Neural progenitor cell (in vitro differentiated cells): ENCODE measurements around the gene CRYBB1. TPM values are rescaled to one million over a fixed set of nuclear protein-coding genes. Genes with fewer than 3 reads are reported as not detected.

Experiments used
- DNase-seq: peaks from one replicate; pipeline ENCODE4 v3.0.0-alpha.2; 2016; ENCODE audit warnings: low spot score
- H2AFZ ChIP-seq: fragments of 200-600 bp; sonication (generic); replicated peaks from 2 replicates; pipeline ENCODE4 v1.6.1; 2016; ENCODE audit warnings: antibody characterized with exemption
- H3F3A ChIP-seq: fragments of 200-600 bp; sonication (generic); 2 replicates; pipeline ENCODE4 v1.6.1; 2016; ENCODE audit warnings: antibody characterized with exemption, low read depth
- H3K27ac ChIP-seq: fragments of 200-600 bp; sonication (generic); 2 replicates; pipeline ENCODE4 v1.5.1; 2016; ENCODE audit warnings: mild to moderate bottlenecking
- H3K27me3 ChIP-seq: fragments of 200-600 bp; sonication (generic); 2 replicates; pipeline ENCODE4 v1.6.1; 2016; ENCODE audit warnings: mild to moderate bottlenecking, moderate library complexity
- H3K36me3 ChIP-seq: fragments of 200-600 bp; sonication (generic); 2 replicates; pipeline ENCODE4 v1.5.1; 2016
- H3K4me1 ChIP-seq: fragments of 200-600 bp; sonication (generic); 2 replicates; pipeline ENCODE4 v1.6.1; 2016; ENCODE audit warnings: mixed run types
- H3K4me2 ChIP-seq: fragments of 200-600 bp; sonication (generic); 2 replicates; pipeline ENCODE4 v1.6.1; 2016
- H3K4me3 ChIP-seq: fragments of 200-600 bp; sonication (generic); 2 replicates; pipeline ENCODE4 v1.5.1; 2016
- H3K79me2 ChIP-seq: fragments of 200-600 bp; sonication (generic); 2 replicates; pipeline ENCODE4 v1.6.1; 2016; ENCODE audit warnings: low read depth
- H3K9ac ChIP-seq: fragments of 200-600 bp; sonication (generic); 2 replicates; pipeline ENCODE4 v1.6.1; 2016
- H3K9me3 ChIP-seq: fragments of 200-600 bp; sonication (generic); 2 replicates; pipeline ENCODE4 v1.5.1; 2016; ENCODE audit warnings: low read depth
- H4K20me1 ChIP-seq: fragments of 200-600 bp; sonication (generic); 2 replicates; pipeline ENCODE4 v1.6.1; 2016; ENCODE audit warnings: low read depth
- H3K27ac Mint-ChIP-seq: 3 replicates; pipeline ENCODE4 v1.8.0; 2021; ENCODE audit warnings: mixed read lengths
- H3K27me3 Mint-ChIP-seq: 2 replicates; pipeline ENCODE4 v1.8.0; 2022; ENCODE audit warnings: low read depth, mild to moderate bottlenecking, inconsistent platforms, moderate library complexity, mixed read lengths; ENCODE audit not compliant: insufficient read depth
- H3K36me3 Mint-ChIP-seq: 3 replicates; pipeline ENCODE4 v1.8.0; 2021; ENCODE audit warnings: mixed read lengths
- H3K4me1 Mint-ChIP-seq: 3 replicates; pipeline ENCODE4 v1.8.0; 2021; ENCODE audit warnings: mixed read lengths
- H3K4me3 Mint-ChIP-seq: 3 replicates; pipeline ENCODE4 v1.8.0; 2021; ENCODE audit warnings: mild to moderate bottlenecking, moderate library complexity, mixed read lengths
- H3K9me3 Mint-ChIP-seq: 3 replicates; pipeline ENCODE4 v1.8.0; 2020; ENCODE audit warnings: mixed read lengths
- EZH2 ChIP-seq: fragments of 200-600 bp; sonication (generic); IDR thresholded peaks from 2 replicates; pipeline ENCODE4 v1.6.1; 2017; ENCODE audit warnings: antibody characterized with exemption, mild to moderate bottlenecking, moderate library complexity
- EZH2phosphoT487 ChIP-seq: fragments of 200-600 bp; sonication (generic); IDR thresholded peaks from 2 replicates; pipeline ENCODE4 v1.6.1; 2017; ENCODE audit warnings: antibody characterized with exemption
- total RNA-seq: library from RNA; depleted of rRNA; stranded (reverse); fragments of >200 nt; gene quantifications from 2 replicates; pipeline ENCODE4 v1.2.3, GENCODE V29; 2015; ENCODE audit warnings: low replicate concordance
- TF ChIP-seq, protein P1 (sequence below): fragments of 200-600 bp; sonication (generic); IDR thresholded peaks from 2 replicates; pipeline ENCODE4 v1.5.1; 2017; ENCODE audit warnings: antibody characterized with exemption, mild to moderate bottlenecking

CRYBB1 gene
- total RNA-seq = 0.53 TPM in 1 of 2 replicates, not detected in the other

DNA sequence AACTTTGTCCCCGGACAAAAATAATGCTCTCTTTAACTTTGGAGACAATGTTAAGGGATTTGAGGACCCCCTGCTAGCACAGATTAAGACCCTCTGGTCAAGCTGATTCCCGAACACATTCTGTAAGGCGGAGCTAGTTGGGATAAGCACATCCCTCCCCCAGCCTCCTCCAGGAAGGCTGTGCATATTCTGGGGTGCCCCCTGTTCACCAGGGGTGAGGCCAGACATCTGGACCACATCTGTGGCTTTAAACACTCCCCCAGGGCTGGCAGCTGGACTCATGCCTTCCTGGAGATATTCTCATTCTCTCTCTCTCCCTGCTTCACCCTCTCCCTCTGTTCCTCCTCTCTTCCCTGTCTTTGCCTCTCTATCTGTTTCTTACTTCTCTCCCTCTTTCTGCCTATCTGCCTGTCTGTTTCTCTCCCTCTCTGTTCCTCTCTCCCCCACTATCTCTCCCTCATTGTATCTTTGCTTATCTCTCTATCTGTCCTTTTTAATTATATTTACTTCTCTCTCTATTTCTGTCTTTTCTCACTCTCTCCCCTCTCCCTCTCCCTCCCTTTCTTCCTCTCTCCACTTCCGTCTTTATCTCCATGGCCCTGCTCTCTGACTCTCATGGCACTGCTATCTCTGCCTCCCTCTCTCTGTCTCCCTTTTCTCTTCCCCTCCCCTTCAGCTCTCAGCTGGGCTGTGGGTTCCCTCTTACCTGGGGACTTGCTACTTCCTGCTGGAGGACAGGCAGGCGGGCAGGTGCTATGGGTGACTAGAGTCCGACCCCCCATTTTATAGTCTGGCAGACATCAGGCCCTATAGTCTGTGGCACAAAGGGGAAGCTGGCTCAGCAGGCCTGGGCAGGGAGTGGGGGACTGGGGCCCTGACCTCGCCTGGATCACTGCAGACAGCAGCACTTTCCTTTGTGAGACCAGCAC is at the start of gene CRYBB1:
TSS of gene CRYBB1 (minus strand) at position 757 of the 929 bp plus-strand sequence. CDS start 1,708 bp downstream, outside the sequence.
- Histone ChIP-seq H3K9ac (no peak within 1 kb of the TSS), H3K79me2 (no peaks in the 10 kb centered on the region), H3K36me3 (no peaks in the 10 kb centered on the region), H3F3A (peaks cover 30% of the 10 kb centered on the region), H3K4me1 (peaks cover 52% of the 10 kb centered on the region), H3K9me3 (no peaks in the 10 kb centered on the region), H4K20me1 (no peaks in the 10 kb centered on the region), H3K4me2 (peak within 1 kb of the TSS; percentile 68), H3K4me3 (no peak within 1 kb of the TSS), H2AFZ (peak within 1 kb of the TSS; percentile 69), H3K27ac (peak within 1 kb of the TSS; percentile 4), H3K27me3 (peaks cover 24% of the 10 kb centered on the region)
- Mint-ChIP-seq H3K4me3 (no peak within 1 kb of the TSS), H3K4me1 (peaks cover 65% of the 10 kb centered on the region), H3K36me3 (no peaks in the 10 kb centered on the region), H3K9me3 (no peaks in the 10 kb centered on the region), H3K27me3 (peaks cover 26% of the 10 kb centered on the region), H3K27ac (peak within 1 kb of the TSS; percentile 70)
- TF ChIP-seq EZH2phosphoT487 (no peak), EZH2 (no peak)
- TF ChIP-seq, protein P1, sequence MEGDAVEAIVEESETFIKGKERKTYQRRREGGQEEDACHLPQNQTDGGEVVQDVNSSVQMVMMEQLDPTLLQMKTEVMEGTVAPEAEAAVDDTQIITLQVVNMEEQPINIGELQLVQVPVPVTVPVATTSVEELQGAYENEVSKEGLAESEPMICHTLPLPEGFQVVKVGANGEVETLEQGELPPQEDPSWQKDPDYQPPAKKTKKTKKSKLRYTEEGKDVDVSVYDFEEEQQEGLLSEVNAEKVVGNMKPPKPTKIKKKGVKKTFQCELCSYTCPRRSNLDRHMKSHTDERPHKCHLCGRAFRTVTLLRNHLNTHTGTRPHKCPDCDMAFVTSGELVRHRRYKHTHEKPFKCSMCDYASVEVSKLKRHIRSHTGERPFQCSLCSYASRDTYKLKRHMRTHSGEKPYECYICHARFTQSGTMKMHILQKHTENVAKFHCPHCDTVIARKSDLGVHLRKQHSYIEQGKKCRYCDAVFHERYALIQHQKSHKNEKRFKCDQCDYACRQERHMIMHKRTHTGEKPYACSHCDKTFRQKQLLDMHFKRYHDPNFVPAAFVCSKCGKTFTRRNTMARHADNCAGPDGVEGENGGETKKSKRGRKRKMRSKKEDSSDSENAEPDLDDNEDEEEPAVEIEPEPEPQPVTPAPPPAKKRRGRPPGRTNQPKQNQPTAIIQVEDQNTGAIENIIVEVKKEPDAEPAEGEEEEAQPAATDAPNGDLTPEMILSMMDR = no peak
- DNase-seq = peak; percentile 87

DNA sequence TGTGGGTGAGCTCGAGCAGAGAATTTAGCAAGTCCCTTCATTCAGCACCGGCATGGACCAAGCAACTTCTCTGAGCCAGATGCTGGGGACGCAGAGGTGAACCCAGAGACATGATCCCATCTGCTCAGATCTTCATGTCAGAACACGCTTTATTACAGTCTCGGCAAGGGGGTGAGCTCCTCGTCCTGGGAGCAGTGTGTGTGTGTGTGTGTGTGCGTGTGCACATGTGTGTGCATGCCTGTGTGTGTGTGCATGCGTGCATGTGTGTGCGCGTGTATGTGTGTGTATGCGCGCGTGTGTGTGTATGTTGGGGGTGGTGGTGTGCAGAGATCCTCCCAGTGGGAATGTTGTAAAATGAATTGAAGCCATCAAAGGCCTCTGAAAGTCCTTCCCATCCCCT is 49.3 kb upstream of the CRYBB1 start:
- Histone ChIP-seq H3K79me2 (peaks cover 36% of the 10 kb centered on the region), H3K9me3 (no peaks in the 10 kb centered on the region), H4K20me1 (peaks cover 64% of the 10 kb centered on the region), H3K27me3 (no peaks in the 10 kb centered on the region), H3K9ac (no peak overlapping the region), H3K36me3 (peaks cover 2% of the 10 kb centered on the region), H3K4me2 (no peak overlapping the region), H2AFZ (no peak overlapping the region), H3K27ac (no peak overlapping the region), H3K4me1 (peaks cover 16% of the 10 kb centered on the region), H3K4me3 (no peak overlapping the region), H3F3A (peaks cover 63% of the 10 kb centered on the region)
- H3K27ac Mint-ChIP-seq = no peak overlapping the region
- TF ChIP-seq, protein P1 = no peak
- TF ChIP-seq EZH2phosphoT487 (no peak), EZH2 (no peak)
- peaks cover 11% of the 10 kb centered on the region for H3K36me3 Mint-ChIP-seq
- no peaks in the 10 kb centered on the region for H3K9me3 Mint-ChIP-seq
- H3K4me1 Mint-ChIP-seq = peaks cover 45% of the 10 kb centered on the region
- H3K27me3 Mint-ChIP-seq = peaks cover 6% of the 10 kb centered on the region
- no peak overlapping the region for H3K4me3 Mint-ChIP-seq
- DNase-seq = no peak

DNA sequence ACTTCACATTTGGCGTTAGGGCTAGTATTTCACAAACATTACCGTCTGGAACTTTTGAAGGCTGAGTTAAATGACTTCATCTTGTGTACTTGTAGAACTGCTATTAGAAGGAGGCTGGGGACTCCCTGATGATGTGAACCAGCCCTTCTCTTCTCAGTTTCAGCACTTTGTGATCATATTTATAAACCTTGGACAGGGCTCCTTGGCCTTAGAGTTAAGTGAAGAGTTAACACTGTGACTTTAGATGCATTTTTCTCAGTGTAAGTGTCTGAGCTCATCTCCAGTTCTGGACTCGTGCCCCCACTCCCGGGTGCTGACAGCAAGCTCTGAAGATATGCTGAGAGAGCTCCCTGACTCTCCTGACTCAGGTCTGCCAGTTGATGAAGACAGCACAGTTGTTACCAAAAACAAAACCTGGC is 48.0 kb upstream of the CRYBB1 start:
- peaks cover 11% of the 10 kb centered on the region for H3K36me3 Mint-ChIP-seq
- peaks cover 46% of the 10 kb centered on the region for H3K79me2 ChIP-seq
- H3K27ac ChIP-seq = no peak overlapping the region
- H3K27me3 Mint-ChIP-seq = peaks cover 6% of the 10 kb centered on the region
- H3K4me1 Mint-ChIP-seq = peaks cover 45% of the 10 kb centered on the region
- H3K9ac ChIP-seq = no peak overlapping the region
- H3K4me3 Mint-ChIP-seq = peak overlapping the region; percentile 24
- no peaks in the 10 kb centered on the region for H3K9me3 ChIP-seq
- DNase-seq = no peak
- H3K36me3 ChIP-seq = peaks cover 2% of the 10 kb centered on the region
- H3F3A ChIP-seq = peaks cover 63% of the 10 kb centered on the region
- H3K4me3 ChIP-seq = no peak overlapping the region
- TF ChIP-seq EZH2phosphoT487 = no peak
- TF ChIP-seq EZH2 = no peak
- TF ChIP-seq, protein P1 = no peak
- no peak overlapping the region for H3K27ac Mint-ChIP-seq
- peaks cover 75% of the 10 kb centered on the region for H4K20me1 ChIP-seq
- H3K4me2 ChIP-seq = no peak overlapping the region
- no peaks in the 10 kb centered on the region for H3K9me3 Mint-ChIP-seq
- peaks cover 24% of the 10 kb centered on the region for H3K4me1 ChIP-seq
- H2AFZ ChIP-seq = no peak overlapping the region
- H3K27me3 ChIP-seq = no peaks in the 10 kb centered on the region
